Activated B cell treated with CpG ODN at 0.5 μM for 24 hours (primary cell): ENCODE data around the gene ARL13B. TPM values are rescaled to one million over a fixed set of nuclear protein-coding genes. Genes with fewer than 3 reads are reported as not detected.
"Not testable (repeated sequence)": the region's sequence is repeated elsewhere in the genome, so short reads cannot be mapped to it uniquely, and the experiment has no call there.

Experiments used
- ATAC-seq: fragments of 200-7000 bp; cut with Tn5 transposase; one replicate; pipeline ENCODE4 v1.10.0; 2021; ENCODE audit warnings: low read depth, mild to moderate bottlenecking, moderate library complexity
- CTCF ChIA-PET: fragments of 350-600 bp; sonication (Branson Sonifier 250); formaldehyde crosslinking; loops from one replicate; lab custom pipeline; 2021; ENCODE audit warnings: antibody characterized with exemption; lab: Charles Lee
- POLR2A ChIA-PET: fragments of 350-600 bp; sonication (Branson Sonifier 250); formaldehyde crosslinking; loops from one replicate; lab custom pipeline; 2021; ENCODE audit warnings: antibody characterized with exemption; lab: Charles Lee
- DNase-seq: peaks from one replicate; pipeline ENCODE4 v3.0.0; 2022
- H3K27ac Mint-ChIP-seq: one replicate; pipeline ENCODE4 v1.8.0; 2020; ENCODE audit warnings: mixed read lengths
- H3K27me3 Mint-ChIP-seq: one replicate; pipeline ENCODE4 v1.8.0; 2021; ENCODE audit warnings: mixed read lengths
- H3K36me3 Mint-ChIP-seq: one replicate; pipeline ENCODE4 v1.8.0; 2021; ENCODE audit warnings: low read depth, mixed read lengths
- H3K4me1 Mint-ChIP-seq: one replicate; pipeline ENCODE4 v1.8.0; 2021; ENCODE audit warnings: mixed read lengths
- H3K4me3 Mint-ChIP-seq: one replicate; pipeline ENCODE4 v1.8.0; 2020; ENCODE audit warnings: mild to moderate bottlenecking, mixed read lengths
- H3K9me3 Mint-ChIP-seq: one replicate; pipeline ENCODE4 v1.8.0; 2020; ENCODE audit warnings: mixed read lengths
- intact Hi-C: fragments of 100-400 bp; cut with micrococcal nuclease; formaldehyde crosslinking; loops from one replicate; pipeline ENCODE4 v1.15.1; 2024
- total RNA-seq: library from RNA; stranded (reverse); gene quantifications from 2 replicates; pipeline ENCODE4 v1.2.3, GENCODE V29; 2022
- TF ChIP-seq, protein P1 (sequence below): fragments of 200-600 bp; IDR thresholded peaks from one replicate; pipeline ENCODE4 v1.8.0; 2022; ENCODE audit warnings: antibody characterized with exemption, mild to moderate bottlenecking

The ARL13B gene
- total RNA-seq, 1 donor from 2014 or later, result 12.1 TPM

GRCh38 chr3:94076055-94076454 lies 96.1 kb downstream of the ARL13B start:
- TF ChIP-seq, protein P1, sequence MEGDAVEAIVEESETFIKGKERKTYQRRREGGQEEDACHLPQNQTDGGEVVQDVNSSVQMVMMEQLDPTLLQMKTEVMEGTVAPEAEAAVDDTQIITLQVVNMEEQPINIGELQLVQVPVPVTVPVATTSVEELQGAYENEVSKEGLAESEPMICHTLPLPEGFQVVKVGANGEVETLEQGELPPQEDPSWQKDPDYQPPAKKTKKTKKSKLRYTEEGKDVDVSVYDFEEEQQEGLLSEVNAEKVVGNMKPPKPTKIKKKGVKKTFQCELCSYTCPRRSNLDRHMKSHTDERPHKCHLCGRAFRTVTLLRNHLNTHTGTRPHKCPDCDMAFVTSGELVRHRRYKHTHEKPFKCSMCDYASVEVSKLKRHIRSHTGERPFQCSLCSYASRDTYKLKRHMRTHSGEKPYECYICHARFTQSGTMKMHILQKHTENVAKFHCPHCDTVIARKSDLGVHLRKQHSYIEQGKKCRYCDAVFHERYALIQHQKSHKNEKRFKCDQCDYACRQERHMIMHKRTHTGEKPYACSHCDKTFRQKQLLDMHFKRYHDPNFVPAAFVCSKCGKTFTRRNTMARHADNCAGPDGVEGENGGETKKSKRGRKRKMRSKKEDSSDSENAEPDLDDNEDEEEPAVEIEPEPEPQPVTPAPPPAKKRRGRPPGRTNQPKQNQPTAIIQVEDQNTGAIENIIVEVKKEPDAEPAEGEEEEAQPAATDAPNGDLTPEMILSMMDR, result no peak
- H3K4me3 Mint-ChIP-seq, result no peak overlapping the region
- H3K9me3 Mint-ChIP-seq, result peaks cover 3% of the 10 kb centered on the region
- no peak for ATAC-seq
- no peak for DNase-seq
- H3K4me1 Mint-ChIP-seq, result peaks cover 61% of the 10 kb centered on the region
- ChIA-PET CTCF (no interaction called here), POLR2A (no interaction called here)
- H3K36me3 Mint-ChIP-seq, result peaks cover 60% of the 10 kb centered on the region
- intact Hi-C loops, result no loop called here
- H3K27me3 Mint-ChIP-seq, result no peaks in the 10 kb centered on the region
- H3K27ac Mint-ChIP-seq, result no peak overlapping the region

- Mint-ChIP-seq H3K36me3 (peaks cover 55% of the 10 kb centered on the region), H3K4me1 (peaks cover 43% of the 10 kb centered on the region)
- POLR2A ChIA-PET, ATAC-seq, H3K4me3 Mint-ChIP-seq, DNase-seq, CTCF ChIA-PET, H3K27ac Mint-ChIP-seq, intact Hi-C loops, H3K27me3 Mint-ChIP-seq, H3K9me3 Mint-ChIP-seq: not testable (repeated sequence)
Measured at GRCh38 chr3:94080552-94080951, 100.6 kb downstream of the ARL13B start.

DNA sequence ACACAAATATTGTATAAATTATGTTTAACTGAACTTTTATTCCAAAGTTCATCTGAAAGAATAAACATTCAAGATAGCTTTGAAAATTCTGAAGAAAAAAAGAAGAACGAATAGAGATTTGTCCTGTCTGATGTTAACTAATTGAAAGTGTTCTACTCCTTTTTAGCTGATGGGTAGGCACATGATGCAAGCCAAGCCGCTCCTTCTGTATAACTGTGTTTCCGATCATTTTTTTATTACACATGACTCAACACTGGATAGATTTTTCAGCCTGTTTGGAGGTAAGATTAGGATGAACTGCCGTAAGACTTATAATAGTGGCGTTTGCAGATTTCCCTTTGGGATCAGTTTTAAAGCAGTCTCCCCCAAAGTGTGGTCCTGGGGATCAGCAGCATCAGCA lies 101.9 kb downstream of the ARL13B start:
- H3K4me3 Mint-ChIP-seq, result no peak overlapping the region
- H3K36me3 Mint-ChIP-seq, result peaks cover 48% of the 10 kb centered on the region
- TF ChIP-seq, protein P1, result no peak
- no peak overlapping the region for H3K27ac Mint-ChIP-seq
- POLR2A ChIA-PET, result no interaction called here
- ATAC-seq (no peak), DNase-seq (no peak)
- CTCF ChIA-PET, result interaction anchor here (0.6 kb wide), 1 partner anchor 77 kb away, joined by 4 read pairs; no protein-coding TSS in a partner anchor
- intact Hi-C loops, result no loop called here
- H3K9me3 Mint-ChIP-seq, result no peaks in the 10 kb centered on the region
- H3K27me3 Mint-ChIP-seq, result no peaks in the 10 kb centered on the region
- peaks cover 43% of the 10 kb centered on the region for H3K4me1 Mint-ChIP-seq

- DNase-seq (no peak), ATAC-seq (no peak)
- intact Hi-C loops, result no loop called here
- Mint-ChIP-seq H3K9me3 (no peaks in the 10 kb centered on the region), H3K4me1 (peaks cover 39% of the 10 kb centered on the region), H3K27ac (no peak overlapping the region), H3K4me3 (no peak overlapping the region), H3K27me3 (no peaks in the 10 kb centered on the region), H3K36me3 (peaks cover 45% of the 10 kb centered on the region)
- POLR2A ChIA-PET, result no interaction called here
- CTCF ChIA-PET, result interaction anchor here (0.6 kb wide), 1 partner anchor 78 kb away, joined by 4 read pairs; no protein-coding TSS in a partner anchor
- TF ChIP-seq, protein P1, result no peak
Measured at GRCh38 chr3:94082391-94082937, 102.5 kb downstream of the ARL13B start.

DNA sequence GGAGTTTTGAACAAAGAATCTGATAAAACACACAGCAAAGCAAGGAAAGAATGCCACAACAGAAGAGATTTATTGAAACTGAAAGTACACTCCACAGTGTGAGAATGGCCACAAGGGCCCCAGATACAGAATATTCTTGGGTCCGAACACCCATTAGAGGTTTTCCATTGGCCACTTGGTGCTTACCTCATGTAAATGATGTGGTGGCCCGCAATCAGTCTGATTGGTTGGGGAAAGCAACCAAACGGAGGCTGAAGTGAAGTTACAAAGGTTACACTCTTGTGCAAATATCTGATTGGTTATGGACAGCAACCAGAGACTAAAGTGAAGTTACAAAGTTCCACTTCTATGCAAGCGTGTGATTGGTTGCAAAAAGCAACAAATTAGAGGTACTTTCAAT lies 103.3 kb downstream of the ARL13B start:
- no peak overlapping the region for H3K27ac Mint-ChIP-seq
- H3K4me3 Mint-ChIP-seq, result no peak overlapping the region
- H3K9me3 Mint-ChIP-seq, result no peaks in the 10 kb centered on the region
- DNase-seq (no peak), ATAC-seq (no peak)
- ChIA-PET CTCF (no interaction called here), POLR2A (no interaction called here)
- H3K4me1 Mint-ChIP-seq, result peaks cover 35% of the 10 kb centered on the region
- no peaks in the 10 kb centered on the region for H3K27me3 Mint-ChIP-seq
- peaks cover 47% of the 10 kb centered on the region for H3K36me3 Mint-ChIP-seq
- TF ChIP-seq, protein P1, result no peak
- intact Hi-C loops, result no loop called here

- no peaks in the 10 kb centered on the region for H3K27me3 Mint-ChIP-seq
- no peak for ATAC-seq
- no peaks in the 10 kb centered on the region for H3K9me3 Mint-ChIP-seq
- ChIA-PET CTCF (no interaction called here), POLR2A (no interaction called here)
- no peak overlapping the region for H3K27ac Mint-ChIP-seq
- H3K36me3 Mint-ChIP-seq, result peaks cover 67% of the 10 kb centered on the region
- no peaks in the 10 kb centered on the region for H3K4me1 Mint-ChIP-seq
- no peak for DNase-seq
- TF ChIP-seq, protein P1, result no peak
- intact Hi-C loops, result no loop called here
- no peak overlapping the region for H3K4me3 Mint-ChIP-seq
Measured at GRCh38 chr3:94089126-94089525, 109.2 kb downstream of the ARL13B start.
